ENCODE measurements around the gene HCST.
"Not testable (repeated sequence)": the region's sequence is repeated elsewhere in the genome, so short reads cannot be mapped to it uniquely, and the experiment has no call there.

The HCST gene

GRCh38 chr19:35901854-35902661 lies at the start of gene HCST:
Gene HCST, plus strand, starts transcription at chr19:35902529. Its CDS starts 65 bp downstream, at chr19:35902594.
- no peak for DNase-seq

- no peak for DNase-seq
Observed at GRCh38 chr19:35853038-35853756, 49.1 kb upstream of the HCST start.

GRCh38 chr19:35856546-35857149 lies 45.7 kb upstream of the HCST start, which contains the start of gene KIRREL2:
Gene KIRREL2, plus strand, starts transcription at chr19:35856911. Its CDS starts 209 bp downstream, at chr19:35857120.
- DNase-seq = no peak

- no peak for DNase-seq
Observed at GRCh38 chr19:35858311-35858710, 44.0 kb upstream of the HCST start.

GRCh38 chr19:35859414-35859813 lies 42.9 kb upstream of the HCST start:
- DNase-seq = no peak

- DNase-seq = no peak
Observed at GRCh38 chr19:35860436-35860817, 41.9 kb upstream of the HCST start.

GRCh38 chr19:35860818-35861639 lies 41.3 kb upstream of the HCST start:
- no peak for DNase-seq

GRCh38 chr19:35861640-35862160 lies 40.6 kb upstream of the HCST start:
- no peak for DNase-seq

- DNase-seq = no peak
Observed at GRCh38 chr19:35862528-35862927, 39.8 kb upstream of the HCST start.

GRCh38 chr19:35863018-35863417 lies 39.3 kb upstream of the HCST start:
- DNase-seq = no peak

GRCh38 chr19:35868172-35868822 lies 34.0 kb upstream of the HCST start, which contains the start of gene APLP1:
Gene APLP1, plus strand, starts transcription at chr19:35868574. Its CDS starts 63 bp downstream, at chr19:35868637.
- DNase-seq = peak; percentile 87 to 94

- no peak for DNase-seq
Observed at GRCh38 chr19:35868823-35869326, 33.5 kb upstream of the HCST start.

GRCh38 chr19:35869327-35870123 lies 32.8 kb upstream of the HCST start:
- peak; percentile 72 to 83 for DNase-seq

GRCh38 chr19:35870124-35870736 lies 32.1 kb upstream of the HCST start:
- DNase-seq = not testable (repeated sequence)

- no peak for DNase-seq
Observed at GRCh38 chr19:35870798-35871197, 31.5 kb upstream of the HCST start.

GRCh38 chr19:35871611-35872010 lies 30.7 kb upstream of the HCST start:
- DNase-seq = no peak

GRCh38 chr19:35872180-35872579 lies 30.1 kb upstream of the HCST start:
- DNase-seq = no peak

GRCh38 chr19:35874392-35874930 lies 27.9 kb upstream of the HCST start:
- DNase-seq = no peak

- DNase-seq = no peak
Observed at GRCh38 chr19:35879068-35879467, 23.3 kb upstream of the HCST start.

- DNase-seq = peak; percentile 45 to 81
Observed at GRCh38 chr19:35879770-35880317, 22.5 kb upstream of the HCST start.
